SK-N-SH (cell line): ENCODE measurements around the gene TUFT1. TPM values are rescaled to one million over a fixed set of nuclear protein-coding genes. Genes with fewer than 3 reads are reported as not detected.

Source experiments
- CTCF ChIA-PET: fragments of 300-600, 350-600 bp; formaldehyde crosslinking; extraction: SDS; loops from one replicate; lab custom pipeline; 2021; lab: Yijun Ruan, JAX
- POLR2A ChIA-PET: fragments of 350-600 bp; sonication (Branson Sonifier 250); formaldehyde crosslinking; extraction: SDS; loops from one replicate; lab custom pipeline; 2020; ENCODE audit warnings: antibody characterized with exemption, inconsistent platforms; lab: Yijun Ruan, JAX
- DNase-seq: peaks from one replicate; pipeline ENCODE4 v3.0.0; 2012
- H2AFZ ChIP-seq: fragments of 200-600 bp; sonication (generic); 2 replicates; pipeline ENCODE4 v1.8.1; 2016; ENCODE audit warnings: antibody characterized with exemption, mild to moderate bottlenecking, low read depth
- H3F3A ChIP-seq: fragments of 200-600 bp; sonication (generic); replicated peaks from 2 replicates; pipeline ENCODE3; 2016; ENCODE audit warnings: antibody characterized with exemption, mild to moderate bottlenecking; ENCODE audit not compliant: insufficient read depth
- H3K27ac ChIP-seq, 2 experiments: fragments of 200-500 bp in 1 of 2; fragments of 200-600 bp in 1 of 2; sonication (Bioruptor generic) in 1 of 2; sonication (generic), shearing (Covaris generic) in 1 of 2; 2 replicates each; pipeline versions ENCODE4 v1.5.1 to v1.6.1; 2014 to 2016; ENCODE audit warnings: low read depth in 2 of 2, inconsistent platforms in 1 of 2, low read length in 1 of 2, mild to moderate bottlenecking in 1 of 2, mixed read lengths in 1 of 2
- H3K27me3 ChIP-seq: fragments of 200-600 bp; sonication (generic), shearing (Covaris generic); 2 replicates; pipeline ENCODE4 v1.6.1; 2016; ENCODE audit warnings: mixed run types; ENCODE audit not compliant: insufficient read depth
- H3K36me3 ChIP-seq, 2 experiments: fragments of 200-500 bp in 1 of 2; fragments of 200-600 bp in 1 of 2; sonication (Bioruptor generic) in 1 of 2; sonication (generic) in 1 of 2; replicated peaks in 1 of 2; 2 replicates each; pipeline versions ENCODE3 to v1.5.1; 2014 to 2016; ENCODE audit warnings: low read length in 1 of 2, mild to moderate bottlenecking in 1 of 2; ENCODE audit not compliant: insufficient read depth in 2 of 2, control insufficient read depth in 1 of 2
- H3K4me1 ChIP-seq, 2 experiments: fragments of 200-500 bp in 1 of 2; fragments of 200-600 bp in 1 of 2; sonication (Bioruptor generic) in 1 of 2; sonication (generic), shearing (Covaris generic) in 1 of 2; 2 replicates each; pipeline versions ENCODE4 v1.5.1 to v1.6.1; 2014 to 2016; ENCODE audit warnings: low read depth in 1 of 2, low read length in 1 of 2, mixed run types in 1 of 2; ENCODE audit not compliant: insufficient read depth in 2 of 2, control insufficient read depth in 1 of 2
- H3K4me2 ChIP-seq: fragments of 200-600 bp; sonication (generic), shearing (Covaris generic); 2 replicates; pipeline ENCODE4 v1.6.1; 2017; ENCODE audit warnings: mixed run types
- H3K4me3 ChIP-seq, 2 experiments: fragments of 200-500 bp in 1 of 2; fragments of 200-600 bp in 1 of 2; sonication (Bioruptor generic) in 1 of 2; sonication (generic), shearing (Covaris generic) in 1 of 2; 2 replicates each; pipeline versions ENCODE4 v1.5.1 to v1.8.1; 2014 to 2016; ENCODE audit warnings: low read depth in 2 of 2, inconsistent platforms in 1 of 2, low read length in 1 of 2, mild to moderate bottlenecking in 1 of 2, mixed read lengths in 1 of 2, moderate library complexity in 1 of 2
- H3K79me2 ChIP-seq: fragments of 200-600 bp; sonication (generic); 2 replicates; pipeline ENCODE4 v1.8.1; 2017; ENCODE audit warnings: mild to moderate bottlenecking; ENCODE audit not compliant: insufficient read depth
- H3K9ac ChIP-seq: fragments of 200-600 bp; sonication (generic); 2 replicates; pipeline ENCODE4 v1.6.1; 2017; ENCODE audit warnings: mixed run types
- H3K9me2 ChIP-seq: fragments of 200-600 bp; sonication (generic); 2 replicates; pipeline ENCODE4 v1.6.1; 2017; ENCODE audit warnings: mixed run types
- H3K9me3 ChIP-seq: fragments of 200-600 bp; sonication (generic); 2 replicates; pipeline ENCODE4 v1.6.1; 2017; ENCODE audit warnings: mixed run types, mild to moderate bottlenecking, moderate library complexity
- H4K20me1 ChIP-seq: fragments of 200-600 bp; sonication (generic); 2 replicates; pipeline ENCODE4 v1.6.1; 2017; ENCODE audit warnings: mild to moderate bottlenecking, mixed run types; ENCODE audit not compliant: insufficient read depth
- CHD2 ChIP-seq: fragments of 150-350 bp; IDR thresholded peaks from 2 replicates; pipeline ENCODE4 v1.6.1; 2018; ENCODE audit warnings: low read length; ENCODE audit not compliant: partially characterized antibody
- CTCF ChIP-seq: fragments of 200-600 bp; sonication (generic); IDR thresholded peaks from 2 replicates; pipeline ENCODE4 v1.6.1; 2017; ENCODE audit warnings: antibody characterized with exemption, mild to moderate bottlenecking, moderate library complexity
- EP300 ChIP-seq, 2 experiments: IDR thresholded peaks; 2 replicates each; pipeline versions ENCODE4 v1.4.0 to v1.6.1; 2012; ENCODE audit warnings: borderline replicate concordance in 1 of 2, low read depth in 1 of 2, low read length in 1 of 2
- EZH2phosphoT487 ChIP-seq: fragments of 200-600 bp; sonication (generic); IDR thresholded peaks from 2 replicates; pipeline ENCODE4 v1.6.1; 2017; ENCODE audit warnings: low read depth, mixed run types, mild to moderate bottlenecking, antibody characterized with exemption, moderate library complexity, borderline replicate concordance
- FOXM1 ChIP-seq: IDR thresholded peaks from 2 replicates; pipeline ENCODE4 v1.4.0; 2012; ENCODE audit warnings: low read depth, mild to moderate bottlenecking
- GATA2 ChIP-seq: sonication (generic); formaldehyde crosslinking; IDR thresholded peaks from 2 replicates; pipeline ENCODE4 v1.5.0; 2020; ENCODE audit warnings: mild to moderate bottlenecking, missing genetic modification reagents
- JUND ChIP-seq: IDR thresholded peaks from 2 replicates; pipeline ENCODE4 v1.4.0; 2012
- MAX ChIP-seq: IDR thresholded peaks from 2 replicates; pipeline ENCODE4 v1.4.0; 2012; ENCODE audit warnings: low read depth
- MEF2A ChIP-seq: IDR thresholded peaks from 2 replicates; pipeline ENCODE4 v1.4.0; 2012; ENCODE audit warnings: low read depth, borderline replicate concordance
- NFIC ChIP-seq: IDR thresholded peaks from 2 replicates; pipeline ENCODE4 v1.4.0; 2012; ENCODE audit warnings: borderline replicate concordance
- NRF1 ChIP-seq: IDR thresholded peaks from 2 replicates; pipeline ENCODE4 v1.6.1; 2012; ENCODE audit warnings: low read depth, mild to moderate bottlenecking, low read length
- POLR2AphosphoS5 ChIP-seq: IDR thresholded peaks from 2 replicates; pipeline ENCODE4 v1.6.1; 2012; ENCODE audit warnings: low read depth, low read length
- RAD21 ChIP-seq: IDR thresholded peaks from 2 replicates; pipeline ENCODE4 v1.6.1; 2012; ENCODE audit warnings: mild to moderate bottlenecking, low read length
- RFX5 ChIP-seq: IDR thresholded peaks from 2 replicates; pipeline ENCODE4 v1.6.1; 2012; ENCODE audit warnings: mild to moderate bottlenecking, improper control_type of control experiment, low read length
- SIN3A ChIP-seq: IDR thresholded peaks from 2 replicates; pipeline ENCODE4 v1.6.1; 2012; ENCODE audit warnings: low read depth, mild to moderate bottlenecking, low read length, moderate library complexity, borderline replicate concordance
- TCF12 ChIP-seq: IDR thresholded peaks from 2 replicates; pipeline ENCODE4 v1.4.0; 2012
- USF2 ChIP-seq: fragments of 150-350 bp; IDR thresholded peaks from 2 replicates; pipeline ENCODE4 v1.6.1; 2017; ENCODE audit warnings: antibody characterized with exemption, low read length, low read depth, borderline replicate concordance
- YY1 ChIP-seq: IDR thresholded peaks from 2 replicates; pipeline ENCODE4 v1.4.0; 2012; ENCODE audit warnings: low read depth, mild to moderate bottlenecking
- WGBS: methylation state at CpG from one replicate; pipeline ENCODE4 v1.1.6; 2017; ENCODE audit warnings: low lambda C conversion rate; 5-methylcytosine and 5-hydroxymethylcytosine counted together
- polyA plus RNA-seq, 3 experiments: library from polyadenylated mRNA; depleted of rRNA; stranded (reverse); fragments of >200 nt; gene quantifications; 2 replicates each; pipeline ENCODE4 v1.2.3, GENCODE V29; 2012
- TF ChIP-seq, protein P1 (sequence below): IDR thresholded peaks from 2 replicates; pipeline ENCODE4 v1.4.0; 2012; ENCODE audit warnings: low read depth, borderline replicate concordance

Gene TUFT1
- polyA plus RNA-seq, 1 of the 3 experiments (the other 2 are of a cell fraction), result 20.6 TPM

DNA sequence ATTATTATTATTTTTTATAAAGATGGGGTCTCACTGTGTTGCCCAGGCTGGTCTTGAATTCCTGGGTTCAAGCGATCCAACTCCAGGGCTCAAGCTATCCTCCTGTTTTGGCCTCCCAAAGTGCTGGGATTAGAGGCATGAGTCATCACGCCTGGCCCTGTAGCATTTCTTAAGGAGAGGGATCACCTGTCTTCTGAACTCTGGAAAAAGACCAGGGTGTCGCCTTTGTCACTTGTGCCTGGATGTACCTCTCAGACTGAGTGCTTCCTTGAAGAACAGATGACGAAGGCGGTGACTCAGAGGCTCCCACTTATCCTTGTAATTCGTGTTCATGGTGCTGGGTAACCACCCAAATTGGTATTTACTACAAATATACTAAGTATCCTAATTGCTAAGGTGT is 31.3 kb upstream of the TUFT1 start:
- Histone ChIP-seq H3K4me2 (no peak overlapping the region), H3K4me1 (peaks cover 4 to 24% of the 10 kb centered on the region in 2 experiments; a peak in 1 of 4 replicates), H4K20me1 (no peaks in the 10 kb centered on the region), H3F3A (peaks cover 9% of the 10 kb centered on the region), H3K4me3 (no peak overlapping the region), H3K27me3 (peaks cover 15% of the 10 kb centered on the region; the same call in 1 of the 2 replicates), H2AFZ (no peak overlapping the region), H3K9ac (no peak overlapping the region), H3K27ac (no peak overlapping the region), H3K79me2 (no peaks in the 10 kb centered on the region), H3K9me2 (no peaks in the 10 kb centered on the region), H3K9me3 (no peaks in the 10 kb centered on the region), H3K36me3 (no peaks in the 10 kb centered on the region)
- 76% methylated on average over 6 of the region's 6 CpGs for WGBS
- POLR2A ChIA-PET, result no interaction called here
- CTCF ChIA-PET, result no interaction called here
- TF ChIP-seq EZH2phosphoT487 (no peak), POLR2AphosphoS5 (no peak), CHD2 (no peak), MEF2A (no peak), GATA2 (CRISPR knock-in tag) (no peak), SIN3A (no peak), EP300 (IDR thresholded peaks at IDR 0.05; ENCODE audit: borderline replicate concordance in 1 of 2, low read depth in 1 of 2, low read length in 1 of 2) (no peak), NRF1 (no peak), JUND (no peak), CTCF (no peak), USF2 (no peak), RFX5 (no peak), YY1 (no peak), FOXM1 (no peak), TCF12 (no peak), MAX (no peak), RAD21 (no peak), NFIC (no peak)
- TF ChIP-seq, protein P1, sequence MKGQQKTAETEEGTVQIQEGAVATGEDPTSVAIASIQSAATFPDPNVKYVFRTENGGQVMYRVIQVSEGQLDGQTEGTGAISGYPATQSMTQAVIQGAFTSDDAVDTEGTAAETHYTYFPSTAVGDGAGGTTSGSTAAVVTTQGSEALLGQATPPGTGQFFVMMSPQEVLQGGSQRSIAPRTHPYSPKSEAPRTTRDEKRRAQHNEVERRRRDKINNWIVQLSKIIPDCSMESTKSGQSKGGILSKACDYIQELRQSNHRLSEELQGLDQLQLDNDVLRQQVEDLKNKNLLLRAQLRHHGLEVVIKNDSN, result no peak
- DNase-seq, result no peak
